T-helper 2 cell treated with Interferon-gamma antibody and Interleukin-4, amounts not matched to agents 100 ng/mL and 5 ng/mL, for 36 hours (primary cell): ENCODE results near the gene HBEGF. TPM values are rescaled to one million over a fixed set of nuclear protein-coding genes. Genes with fewer than 3 reads are reported as not detected.

Experiments
- total RNA-seq: library from RNA; stranded (reverse); gene quantifications from 2 replicates; pipeline ENCODE4 v1.2.3, GENCODE V29; 2022

The HBEGF gene
- total RNA-seq, 1 donor from 2014 or later = 7.4 TPM

Other genes with a start within 250 kb of the HBEGF start
- 10.9 and 12.7 TPM in 2 replicates for gene PURA, start 232.5 kb downstream of the HBEGF start, total RNA-seq
- 3.4 and 3.8 TPM in 2 replicates for gene IGIP, start 220.7 kb downstream of the HBEGF start, total RNA-seq
- 4.2 and 4.5 TPM in 2 replicates for gene CYSTM1, start 171.4 kb downstream of the HBEGF start, total RNA-seq
- 49.1 and 52.0 TPM in 2 replicates for gene PFDN1, start 43.5 kb downstream of the HBEGF start, total RNA-seq
- gene SLC4A9, start 13.6 kb upstream of the HBEGF start, total RNA-seq = not detected in 2 replicates
- gene ANKHD1, start 55.2 kb upstream of the HBEGF start, total RNA-seq = 128 and 134 TPM in 2 replicates
- gene EIF4EBP3, start 201.1 kb upstream of the HBEGF start, total RNA-seq = 6.0 and 6.7 TPM in 2 replicates
- gene SRA1, start 210.9 kb upstream of the HBEGF start, total RNA-seq = 39.3 and 41.2 TPM in 2 replicates
- gene APBB3, start 218.0 kb upstream of the HBEGF start, total RNA-seq = 22.4 and 24.5 TPM in 2 replicates
- 86.4 and 93.4 TPM in 2 replicates for gene SLC35A4, start 218.2 kb upstream of the HBEGF start, total RNA-seq